SK-N-DZ (cell line): ENCODE measurements around the gene LRRC45.

ENCODE experiments used
- DNase-seq: peaks from one replicate; pipeline ENCODE4 v3.0.0-alpha.2; 2015; ENCODE audit warnings: low spot score

Gene LRRC45

DNA sequence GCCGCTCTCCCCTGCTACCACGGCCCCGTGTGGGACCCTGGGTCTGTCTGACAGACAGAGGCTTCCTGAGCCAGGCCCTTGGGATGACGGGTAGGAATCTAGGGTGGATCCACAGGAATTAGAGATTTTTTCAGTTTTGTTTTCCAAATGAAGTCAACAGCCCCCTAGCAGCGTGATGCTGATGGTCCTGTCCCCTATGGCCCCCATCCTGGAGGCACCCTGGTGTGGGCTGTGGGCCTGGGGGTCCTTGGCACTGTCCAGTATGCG is 15.9 kb upstream of the LRRC45 start:
- no peak for DNase-seq

DNA sequence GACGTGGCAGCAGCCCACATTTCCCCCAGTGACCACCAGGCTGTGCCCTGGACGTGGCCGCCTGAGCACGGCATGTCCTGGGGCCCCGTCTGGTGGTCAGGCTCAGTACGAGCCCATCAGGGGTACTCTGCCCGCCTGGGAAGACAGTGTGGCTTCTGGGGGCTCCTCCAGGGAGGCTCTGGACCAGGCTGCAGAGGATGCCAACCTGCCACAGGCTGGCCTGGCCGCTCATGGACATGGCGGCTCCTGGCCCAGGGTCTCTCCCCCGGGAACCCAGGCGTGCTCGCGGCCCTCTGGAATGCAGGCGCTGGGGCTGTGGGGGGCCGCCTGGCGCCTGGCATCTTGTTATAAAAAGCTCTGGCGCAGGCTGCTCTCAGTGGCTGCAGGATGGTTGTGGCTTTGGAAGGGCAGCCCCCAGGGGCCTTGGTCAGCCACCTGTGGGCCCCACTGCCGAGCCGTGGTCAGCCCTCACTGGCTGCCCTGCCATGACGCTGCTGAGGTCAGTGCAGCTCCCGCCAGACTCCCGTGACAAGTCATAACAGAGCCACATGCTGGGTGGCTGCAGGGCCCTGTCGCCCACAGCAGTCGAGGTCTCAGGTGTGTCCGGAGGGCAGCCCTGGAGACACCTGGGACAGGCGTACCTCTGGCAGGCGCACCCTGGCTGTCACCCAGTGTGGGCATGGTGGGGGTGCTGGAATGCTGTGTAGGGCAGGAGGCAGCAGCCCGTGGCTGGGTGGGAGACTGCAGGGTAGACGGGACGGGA is 15.4 kb upstream of the LRRC45 start:
- no peak for DNase-seq

GRCh38 chr17:82008258-82008940 is 14.7 kb upstream of the LRRC45 start:
- no peak for DNase-seq

DNA sequence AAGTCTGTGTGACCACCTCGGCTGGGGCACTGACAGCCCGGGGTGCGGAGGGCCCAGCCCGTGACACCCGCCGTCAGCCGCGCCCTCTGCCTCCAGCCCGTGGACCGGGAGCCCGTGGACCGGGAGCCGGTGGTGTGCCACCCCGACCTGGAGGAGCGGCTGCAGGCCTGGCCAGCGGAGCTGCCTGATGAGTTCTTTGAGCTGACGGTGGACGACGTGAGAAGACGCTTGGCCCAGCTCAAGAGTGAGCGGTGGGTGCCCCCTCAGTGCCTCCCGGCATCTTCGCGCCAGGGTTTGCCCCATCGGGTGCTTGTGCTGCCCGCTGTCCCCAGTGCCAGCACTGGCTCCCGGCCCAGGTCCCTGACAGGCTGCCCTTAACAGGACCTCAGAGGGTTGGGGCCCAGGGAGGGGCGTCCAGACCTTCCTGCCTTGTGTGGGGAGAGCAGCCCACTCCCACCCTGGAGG is 14.1 kb upstream of the LRRC45 start:
- DNase-seq, result no peak

- DNase-seq, result no peak
Measured at GRCh38 chr17:82009413-82009812, 13.7 kb upstream of the LRRC45 start.

- no peak for DNase-seq
Measured at GRCh38 chr17:82010575-82011525, 12.3 kb upstream of the LRRC45 start.

- DNase-seq, result no peak
Measured at GRCh38 chr17:82011617-82012187, 11.4 kb upstream of the LRRC45 start.

GRCh38 chr17:82012261-82012639 is 10.9 kb upstream of the LRRC45 start:
- DNase-seq, result no peak

- DNase-seq, result no peak
Measured at GRCh38 chr17:82012640-82013295, 10.3 kb upstream of the LRRC45 start.

DNA sequence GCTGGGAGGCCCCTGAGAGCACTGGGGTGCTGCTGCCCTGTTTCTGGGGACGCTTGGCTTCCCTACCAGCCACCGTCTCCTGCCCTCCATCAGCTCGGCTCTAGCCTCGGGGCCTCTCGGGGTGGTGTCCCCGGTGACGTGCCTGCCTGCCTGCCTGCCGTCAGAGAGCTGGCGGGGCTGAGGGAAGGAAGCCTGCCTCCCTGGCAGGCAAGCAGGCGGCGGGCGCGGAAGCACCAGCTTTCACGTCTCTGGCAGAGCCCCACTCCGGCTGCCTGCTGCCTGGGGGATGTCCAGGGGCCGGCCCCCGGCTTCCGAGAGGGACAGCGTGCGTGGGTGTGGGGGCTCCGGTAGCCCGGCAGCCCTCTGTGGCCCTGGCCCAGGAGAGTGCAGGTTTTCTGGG is 9.8 kb upstream of the LRRC45 start:
- no peak for DNase-seq

DNA sequence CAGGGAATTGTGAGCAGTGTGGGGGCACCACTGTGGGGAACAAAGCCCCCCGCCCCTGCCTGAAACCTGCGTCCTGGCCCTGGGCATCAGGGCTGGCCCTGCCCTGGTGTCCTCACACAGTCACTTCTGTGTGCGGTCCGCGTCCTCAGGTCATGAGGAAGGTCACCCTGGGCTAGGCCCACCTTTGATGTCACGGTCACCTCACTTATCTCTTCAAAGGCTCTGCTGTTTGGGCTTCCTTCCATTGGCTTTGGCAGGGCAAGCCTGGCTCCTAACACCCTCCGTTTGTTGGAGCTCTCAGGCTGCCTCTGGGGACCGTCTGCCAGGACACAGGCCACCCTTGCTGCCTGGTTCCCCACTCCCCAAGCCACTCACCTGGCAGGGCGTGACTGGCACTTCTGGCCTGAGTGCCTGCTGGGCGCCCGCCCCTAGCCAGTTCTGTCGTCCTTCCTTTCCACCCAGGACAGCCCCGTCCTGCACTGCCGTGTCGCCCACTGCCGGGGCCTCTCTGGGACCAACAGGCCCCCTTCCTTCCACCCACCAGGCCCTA is 9.3 kb upstream of the LRRC45 start:
- DNase-seq, result no peak

DNA sequence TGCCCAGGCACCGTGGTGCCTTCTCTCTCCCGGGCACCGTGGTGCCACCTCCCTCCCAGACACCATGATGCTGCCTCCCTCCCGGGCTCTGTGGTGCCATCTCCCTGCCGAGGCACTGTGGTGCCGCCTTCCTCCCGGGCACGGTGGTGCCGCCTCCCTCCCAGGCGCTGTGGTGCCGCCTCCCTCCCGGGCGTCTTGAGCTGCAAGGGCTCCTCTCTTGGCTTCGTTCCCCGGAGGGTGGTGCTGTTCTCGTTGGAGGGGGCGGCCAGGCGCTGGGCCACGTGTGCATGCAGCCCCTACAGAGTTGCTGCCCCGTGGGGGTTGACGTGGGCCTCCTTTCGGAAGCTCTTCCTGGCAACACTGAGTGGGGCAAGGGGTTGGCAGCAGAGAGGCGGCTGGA is 8.7 kb upstream of the LRRC45 start:
- DNase-seq, result no peak

DNA sequence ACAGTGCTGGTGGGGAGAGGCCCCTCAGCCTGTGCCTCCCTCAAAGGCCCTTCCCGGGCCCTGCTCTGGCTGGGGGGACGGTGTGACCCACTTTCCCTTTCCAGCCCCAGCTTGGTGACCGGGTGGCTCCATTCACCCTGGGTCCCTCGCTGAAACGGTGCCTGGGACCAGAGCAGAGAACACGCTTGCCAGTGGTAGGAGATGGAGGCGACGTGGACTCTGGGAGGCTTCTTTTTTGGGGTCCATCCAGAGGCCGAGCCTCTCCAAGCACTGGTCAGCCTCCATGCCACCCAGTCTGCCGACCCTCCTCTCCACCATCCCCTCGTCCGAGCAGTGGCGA is 8.2 kb upstream of the LRRC45 start:
- no peak for DNase-seq

DNA sequence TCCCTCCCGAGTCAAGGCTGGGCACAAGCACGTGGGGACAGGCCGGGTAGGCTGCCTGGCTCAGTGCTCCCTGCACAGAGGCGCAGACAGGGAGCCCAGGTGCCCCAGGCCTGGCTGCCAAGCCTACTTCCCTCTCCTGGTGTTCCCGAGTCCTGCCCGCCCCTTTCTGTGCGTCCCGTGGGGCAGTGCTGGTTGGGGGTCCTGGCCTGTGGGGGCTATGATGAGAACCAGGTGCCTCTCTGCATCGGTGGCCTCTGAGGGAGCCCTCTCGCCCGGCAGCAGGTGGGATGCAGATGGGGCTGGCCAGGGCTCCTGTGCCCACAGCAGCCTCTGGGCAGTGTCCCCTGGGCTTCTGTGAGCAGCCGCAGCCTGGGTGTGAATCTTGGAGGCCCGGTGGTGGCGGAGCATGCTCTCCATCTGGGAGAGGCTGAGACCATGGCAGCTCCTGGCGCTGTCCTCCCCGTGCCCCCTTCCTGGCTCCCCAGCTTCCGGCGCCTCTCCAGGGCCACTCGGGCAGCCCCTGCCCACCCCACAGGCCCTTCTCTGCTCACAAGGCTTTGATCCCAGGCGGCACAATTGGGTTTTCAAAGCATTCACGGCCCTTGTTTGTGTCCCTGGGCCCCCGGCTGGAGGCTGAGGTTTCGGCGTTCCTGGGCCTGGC is 7.7 kb upstream of the LRRC45 start:
- DNase-seq, result no peak

- no peak for DNase-seq
Measured at GRCh38 chr17:82016061-82016874, 6.8 kb upstream of the LRRC45 start.

DNA sequence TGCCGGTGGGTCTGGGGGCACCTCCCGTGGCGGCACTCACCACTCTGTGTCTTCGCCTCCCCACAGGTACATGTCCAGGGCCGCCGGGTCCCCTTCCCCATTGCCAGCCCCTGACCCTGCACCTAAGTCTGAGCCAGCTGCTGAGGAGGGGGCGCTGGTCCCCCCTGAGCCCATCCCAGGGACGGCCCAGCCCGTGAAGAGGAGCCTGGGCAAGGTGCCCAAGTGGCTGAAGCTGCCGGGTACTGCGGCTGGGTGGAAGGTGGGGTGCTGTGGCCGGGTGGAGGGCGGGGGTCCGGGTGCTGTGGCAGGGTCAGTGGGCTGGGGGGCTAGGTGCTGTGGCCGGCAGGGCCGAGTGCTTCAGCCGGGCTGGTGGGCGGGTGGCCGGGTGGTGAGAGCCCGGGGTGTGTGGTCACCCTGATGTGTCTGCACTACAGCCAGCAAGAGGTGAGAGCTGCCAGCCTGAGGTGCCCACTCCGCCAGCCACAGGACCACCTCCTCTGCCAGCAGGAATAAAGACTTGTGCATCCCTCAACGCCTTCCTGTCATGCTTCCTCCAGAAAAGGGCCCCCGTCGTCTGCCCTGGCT is 6.1 kb upstream of the LRRC45 start:
- DNase-seq, result no peak

- DNase-seq, result no peak
Measured at GRCh38 chr17:82017612-82018151, 5.4 kb upstream of the LRRC45 start.

DNA sequence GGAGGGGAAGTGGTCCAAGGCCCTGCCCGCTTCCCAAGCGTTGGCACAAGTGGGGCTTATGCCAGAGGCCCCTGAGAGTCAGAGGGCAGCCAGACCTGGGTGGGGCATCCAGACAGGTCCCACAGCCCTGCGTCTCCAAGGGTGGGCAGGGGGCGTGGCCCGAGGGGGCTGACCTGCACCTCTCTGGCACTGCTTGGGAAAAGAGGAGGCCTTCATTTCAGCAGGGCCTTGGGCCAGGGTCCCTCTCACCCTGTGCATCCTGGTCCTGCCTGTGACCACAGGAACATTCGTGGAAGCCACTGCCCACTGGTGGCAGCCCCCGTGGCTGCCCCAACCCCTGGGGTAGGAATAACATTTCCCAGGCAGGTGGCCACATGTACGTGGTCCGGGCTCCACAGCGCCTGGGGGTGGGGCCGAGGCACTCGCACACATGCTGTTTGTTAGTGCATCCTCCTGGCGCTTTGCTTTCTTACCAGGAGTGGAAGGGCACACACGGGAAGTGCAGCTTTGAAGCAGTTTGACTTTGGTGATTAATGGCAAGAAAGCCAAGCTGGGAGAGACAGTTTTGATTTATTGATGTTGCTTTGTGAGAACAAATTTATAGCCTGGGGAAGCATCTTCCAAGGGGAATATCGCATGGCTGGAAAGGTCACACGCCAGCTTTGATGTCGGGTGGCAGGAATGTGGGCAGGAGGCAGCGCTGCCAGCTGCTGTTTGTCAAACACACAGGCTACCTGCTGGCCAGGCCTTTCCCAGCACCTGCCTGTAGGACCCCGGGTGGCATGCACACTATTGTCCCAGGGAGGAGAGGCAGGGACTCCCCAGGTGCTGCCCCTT is 4.7 kb upstream of the LRRC45 start:
- DNase-seq, result no peak
